Measurements from ENCODE around the gene TMEM269. TPM values are rescaled to one million over a fixed set of nuclear protein-coding genes. Genes with fewer than 3 reads are reported as not detected.

The TMEM269 gene
- total and polyA plus RNA-seq, 8 donors: 0.03 to 0.55 TPM; not detected in 6

DNA sequence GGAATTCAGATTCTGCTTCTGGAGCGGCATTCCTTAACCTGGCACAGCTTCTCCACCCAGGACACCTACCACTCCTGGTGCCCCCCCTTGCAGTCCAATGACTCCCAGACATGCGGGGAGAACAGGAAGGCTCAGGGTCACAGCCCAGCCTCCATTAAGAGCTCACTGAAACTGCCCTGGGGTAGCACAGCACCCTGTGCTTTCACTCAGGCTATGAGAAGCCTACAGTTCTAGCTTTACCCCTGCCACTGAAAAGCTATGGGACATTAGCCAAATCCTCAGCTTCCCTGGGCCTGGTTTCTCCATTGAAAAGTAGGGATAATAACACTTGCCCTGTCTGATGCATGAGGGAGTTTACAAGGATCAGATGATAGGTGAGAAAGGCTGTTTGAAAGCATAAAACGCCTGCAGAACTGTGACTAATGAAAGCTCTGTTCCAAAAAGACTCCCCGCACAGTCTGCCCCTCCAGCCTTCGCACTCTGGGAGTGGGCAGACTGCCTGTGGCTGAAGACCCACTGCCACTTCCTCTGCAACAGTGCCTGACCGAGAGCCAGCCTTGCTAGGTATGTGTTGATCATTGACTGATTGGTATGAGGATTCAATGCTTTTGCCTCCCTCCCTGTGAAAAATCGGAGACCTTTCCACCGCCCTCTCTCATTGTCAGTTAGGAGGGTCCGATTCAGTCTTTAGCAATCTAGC lies 42.0 kb upstream of the TMEM269 start:
- 84 to 91% (median 86%) methylated on average over 9 of the region's 9 CpGs for WGBS, 5 donors
- Histone ChIP-seq H3K9me3 (no peaks in the 10 kb centered on the region), H3K27me3 (no peaks in the 10 kb centered on the region), H3K27ac (no peak overlapping the region), H3K4me3 (no peak overlapping the region), H3K4me1 (peaks cover 0 to 5% (median 0%) of the 10 kb centered on the region in 4 donors), H3K36me3 (peaks cover 0 to 23% (median 20%) of the 10 kb centered on the region in 4 donors)
- intact Hi-C loops (cut with DNase I; ENCODE audit: low total_unique reads): loop anchor here (10.0 kb wide), 2 partner anchors 168 to 598 kb away; no protein-coding TSS in a partner anchor
- DNase-seq: no peak
- TF ChIP-seq, protein P1, sequence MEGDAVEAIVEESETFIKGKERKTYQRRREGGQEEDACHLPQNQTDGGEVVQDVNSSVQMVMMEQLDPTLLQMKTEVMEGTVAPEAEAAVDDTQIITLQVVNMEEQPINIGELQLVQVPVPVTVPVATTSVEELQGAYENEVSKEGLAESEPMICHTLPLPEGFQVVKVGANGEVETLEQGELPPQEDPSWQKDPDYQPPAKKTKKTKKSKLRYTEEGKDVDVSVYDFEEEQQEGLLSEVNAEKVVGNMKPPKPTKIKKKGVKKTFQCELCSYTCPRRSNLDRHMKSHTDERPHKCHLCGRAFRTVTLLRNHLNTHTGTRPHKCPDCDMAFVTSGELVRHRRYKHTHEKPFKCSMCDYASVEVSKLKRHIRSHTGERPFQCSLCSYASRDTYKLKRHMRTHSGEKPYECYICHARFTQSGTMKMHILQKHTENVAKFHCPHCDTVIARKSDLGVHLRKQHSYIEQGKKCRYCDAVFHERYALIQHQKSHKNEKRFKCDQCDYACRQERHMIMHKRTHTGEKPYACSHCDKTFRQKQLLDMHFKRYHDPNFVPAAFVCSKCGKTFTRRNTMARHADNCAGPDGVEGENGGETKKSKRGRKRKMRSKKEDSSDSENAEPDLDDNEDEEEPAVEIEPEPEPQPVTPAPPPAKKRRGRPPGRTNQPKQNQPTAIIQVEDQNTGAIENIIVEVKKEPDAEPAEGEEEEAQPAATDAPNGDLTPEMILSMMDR (IDR thresholded peaks at IDR 0.05): no peak
- no peak for TF ChIP-seq POLR2AphosphoS5 (IDR thresholded peaks at IDR 0.05)
- TF ChIP-seq POLR2A (IDR thresholded peaks at IDR 0.05): no peak
- TF ChIP-seq EP300 (IDR thresholded peaks at IDR 0.05): no peak

GRCh38 chr1:42743317-42744147 lies 41.3 kb upstream of the TMEM269 start:
- WGBS, 5 donors: 76 to 82% (median 78%) methylated on average over 21 of the region's 21 CpGs
- intact Hi-C loops (cut with DNase I; ENCODE audit: low total_unique reads): loop anchor here (10.0 kb wide), 2 partner anchors 169 to 599 kb away; no protein-coding TSS in a partner anchor

DNA sequence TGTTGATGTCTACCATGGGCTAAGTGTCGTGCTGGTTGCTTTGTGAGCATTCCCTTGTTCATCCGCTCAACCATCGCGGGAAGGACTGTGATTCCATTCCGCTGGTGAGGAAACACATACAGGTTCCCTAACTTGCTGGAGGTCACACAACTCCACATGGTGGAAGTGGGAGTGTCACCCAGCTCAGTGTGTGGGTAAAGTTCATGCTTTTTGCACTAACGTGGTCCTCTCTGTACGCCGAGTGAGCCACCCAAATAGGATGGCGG lies 40.7 kb upstream of the TMEM269 start:
- no peak overlapping the region for H3K27ac ChIP-seq
- no peaks in the 10 kb centered on the region for H3K9me3 ChIP-seq
- 86 to 93% (median 91%) methylated on average over 9 of the region's 9 CpGs for WGBS, 5 donors
- no peak for TF ChIP-seq EP300 (IDR thresholded peaks at IDR 0.05)
- TF ChIP-seq, protein P1 (IDR thresholded peaks at IDR 0.05): no peak
- TF ChIP-seq POLR2AphosphoS5 (IDR thresholded peaks at IDR 0.05): no peak
- no peak for TF ChIP-seq POLR2A (IDR thresholded peaks at IDR 0.05)
- H3K4me1 ChIP-seq: peaks cover 0 to 5% (median 0%) of the 10 kb centered on the region in 4 donors
- no peak for DNase-seq
- H3K4me3 ChIP-seq: no peak overlapping the region
- no peaks in the 10 kb centered on the region for H3K27me3 ChIP-seq
- H3K36me3 ChIP-seq: peaks cover 0 to 36% (median 33%) of the 10 kb centered on the region in 4 donors
- intact Hi-C loops (cut with DNase I; ENCODE audit: low total_unique reads): loop anchor here (10.0 kb wide), 2 partner anchors 169 to 599 kb away; no protein-coding TSS in a partner anchor

More at GRCh38 chr1:42743317-42744147, 41.3 kb upstream of the TMEM269 start:
- Histone ChIP-seq H3K4me1 (peaks cover 0 to 5% (median 0%) of the 10 kb centered on the region in 4 donors), H3K4me3 (no peak overlapping the region), H3K27ac (no peak overlapping the region), H3K36me3 (peaks cover 0 to 30% (median 27%) of the 10 kb centered on the region in 4 donors), H3K9me3 (no peaks in the 10 kb centered on the region), H3K27me3 (no peaks in the 10 kb centered on the region)
- DNase-seq: no peak
- TF ChIP-seq, protein P1 (IDR thresholded peaks at IDR 0.05): no peak
- TF ChIP-seq EP300 (IDR thresholded peaks at IDR 0.05) (no peak), POLR2AphosphoS5 (IDR thresholded peaks at IDR 0.05) (no peak), POLR2A (IDR thresholded peaks at IDR 0.05) (no peak)

- TF ChIP-seq POLR2A (IDR thresholded peaks at IDR 0.05) (no peak), POLR2AphosphoS5 (IDR thresholded peaks at IDR 0.05) (no peak), EP300 (IDR thresholded peaks at IDR 0.05) (no peak)
- TF ChIP-seq, protein P1 (IDR thresholded peaks at IDR 0.05): no peak
- DNase-seq: no peak
- 55 to 84% (median 74%) methylated on average over 8 of the region's 8 CpGs for WGBS, 5 donors
- H3K27ac ChIP-seq: peak overlapping the region in 1 of 5 donors; percentile 34
- peaks cover 7 to 51% (median 48%) of the 10 kb centered on the region in 4 donors for H3K36me3 ChIP-seq
- H3K4me3 ChIP-seq: no peak overlapping the region
- H3K4me1 ChIP-seq: no peaks in the 10 kb centered on the region
- no peaks in the 10 kb centered on the region for H3K9me3 ChIP-seq
- no peaks in the 10 kb centered on the region for H3K27me3 ChIP-seq
- intact Hi-C loops (cut with DNase I; ENCODE audit: low total_unique reads): loop anchor here (10.0 kb wide), 2 partner anchors 171 to 601 kb away; no protein-coding TSS in a partner anchor
These were observed 38.9 kb upstream of the TMEM269 start for GRCh38 chr1:42745851-42746250.

All from stomach (tissue), 9 donors.